Hepatocyte (in vitro differentiated cells): ENCODE results near the gene KRTAP17-1. TPM values are rescaled to one million over a fixed set of nuclear protein-coding genes. Genes with fewer than 3 reads are reported as not detected.

ENCODE experiments used
- DNase-seq: peaks from one replicate; pipeline ENCODE4 v3.0.0-alpha.2; 2016; ENCODE audit warnings: low spot score
- H2AFZ ChIP-seq: fragments of 200-600 bp; sonication (generic); 2 replicates; pipeline ENCODE4 v1.6.0; 2016; ENCODE audit warnings: antibody characterized with exemption, mild to moderate bottlenecking
- H3K27ac ChIP-seq: fragments of 200-600 bp; sonication (generic); 2 replicates; pipeline ENCODE4 v1.5.1; 2016; ENCODE audit warnings: mild to moderate bottlenecking
- H3K27me3 ChIP-seq: fragments of 200-600 bp; sonication (generic); 2 replicates; pipeline ENCODE4 v1.6.1; 2016
- H3K36me3 ChIP-seq: fragments of 200-600 bp; sonication (generic); replicated peaks from 2 replicates; pipeline ENCODE4 v1.5.1; 2016; ENCODE audit warnings: low read depth; ENCODE audit not compliant: insufficient read depth
- H3K4me1 ChIP-seq: fragments of 200-600 bp; sonication (generic); 2 replicates; pipeline ENCODE4 v1.5.1; 2016; ENCODE audit warnings: mild to moderate bottlenecking, moderate library complexity; ENCODE audit not compliant: insufficient read depth
- H3K4me2 ChIP-seq: fragments of 200-600 bp; sonication (generic); 2 replicates; pipeline ENCODE4 v1.6.0; 2016
- H3K4me3 ChIP-seq: fragments of 200-600 bp; sonication (generic); 2 replicates; pipeline ENCODE4 v1.5.1; 2016; ENCODE audit warnings: mild to moderate bottlenecking
- H3K79me2 ChIP-seq: fragments of 200-600 bp; sonication (generic); 2 replicates; pipeline ENCODE4 v1.6.0; 2017; ENCODE audit warnings: mild to moderate bottlenecking
- H3K9me2 ChIP-seq: fragments of 200-600 bp; sonication (generic); replicated peaks from 2 replicates; pipeline ENCODE4 v1.6.0; 2017; ENCODE audit warnings: mild to moderate bottlenecking; ENCODE audit not compliant: insufficient read depth
- H3K9me3 ChIP-seq: fragments of 200-600 bp; sonication (generic); 2 replicates; pipeline ENCODE4 v1.5.1; 2016; ENCODE audit warnings: low read depth, mild to moderate bottlenecking
- H4K20me1 ChIP-seq: fragments of 200-600 bp; sonication (generic); 2 replicates; pipeline ENCODE4 v1.6.0; 2016; ENCODE audit warnings: mild to moderate bottlenecking; ENCODE audit not compliant: insufficient read depth, poor library complexity, severe bottlenecking
- CTCF ChIP-seq: fragments of 200-600 bp; sonication (generic); IDR thresholded peaks from 2 replicates; pipeline ENCODE4 v1.5.1; 2016; ENCODE audit warnings: antibody characterized with exemption, mild to moderate bottlenecking; ENCODE audit not compliant: poor library complexity
- EZH2 ChIP-seq: fragments of 200-600 bp; sonication (generic); IDR thresholded peaks from 2 replicates; pipeline ENCODE4 v1.6.1; 2016; ENCODE audit warnings: antibody characterized with exemption, mild to moderate bottlenecking, borderline replicate concordance
- EZH2phosphoT487 ChIP-seq: fragments of 200-600 bp; sonication (generic); IDR thresholded peaks from one replicate; pipeline ENCODE4 v1.6.1; 2018; ENCODE audit warnings: antibody characterized with exemption, mild to moderate bottlenecking, low read depth, moderate library complexity; ENCODE audit not compliant: unreplicated experiment, severe bottlenecking
- WGBS: methylation state at CpG from one replicate; pipeline ENCODE4 v1.1.6; 2016; ENCODE audit warnings: low lambda C conversion rate; ENCODE audit errors: missing lambda C conversion rate; 5-methylcytosine and 5-hydroxymethylcytosine counted together
- polyA plus RNA-seq: library from polyadenylated mRNA; unstranded; fragments of >200 nt; fragmentation: Nextera tagmentation; extraction: Ambion mirVana; gene quantifications from 2 replicates; pipeline ENCODE4 v1.2.1, GENCODE V29; 2016
- total RNA-seq: library from RNA; depleted of rRNA; stranded (reverse); fragments of >200 nt; gene quantifications from 2 replicates; pipeline ENCODE4 v1.2.3, GENCODE V29; 2014

Gene KRTAP17-1
- total and polyA plus RNA-seq, 2 experiments from 2014 or later, result 0.33 TPM; not detected in 1

- Histone ChIP-seq H3K79me2 (no peaks in the 10 kb centered on the region), H3K27ac (no peak overlapping the region), H3K4me1 (no peaks in the 10 kb centered on the region), H3K9me3 (no peaks in the 10 kb centered on the region), H4K20me1 (no peaks in the 10 kb centered on the region), H3K4me2 (no peak overlapping the region), H2AFZ (no peak overlapping the region), H3K36me3 (no peaks in the 10 kb centered on the region), H3K4me3 (no peak overlapping the region), H3K9me2 (no peaks in the 10 kb centered on the region), H3K27me3 (no peaks in the 10 kb centered on the region)
- peak; percentile 4 for DNase-seq
- 84% methylated on average over 3 of the region's 3 CpGs for WGBS
- TF ChIP-seq EZH2 (no peak), EZH2phosphoT487 (no peak), CTCF (no peak)
Observed at GRCh38 chr17:41287050-41287449, 28.5 kb downstream of the KRTAP17-1 start.

- DNase-seq, result peak; percentile 0
- H3K4me1 ChIP-seq, result no peaks in the 10 kb centered on the region
- no peaks in the 10 kb centered on the region for H3K9me2 ChIP-seq
- no peak overlapping the region for H3K4me2 ChIP-seq
- TF ChIP-seq EZH2 (no peak), CTCF (no peak), EZH2phosphoT487 (no peak)
- no peaks in the 10 kb centered on the region for H3K79me2 ChIP-seq
- no peaks in the 10 kb centered on the region for H4K20me1 ChIP-seq
- no peak overlapping the region for H3K4me3 ChIP-seq
- WGBS, result 57% methylated on average over 2 of the region's 2 CpGs
- no peaks in the 10 kb centered on the region for H3K9me3 ChIP-seq
- H3K36me3 ChIP-seq, result no peaks in the 10 kb centered on the region
- no peaks in the 10 kb centered on the region for H3K27me3 ChIP-seq
- H2AFZ ChIP-seq, result no peak overlapping the region
- no peak overlapping the region for H3K27ac ChIP-seq
Observed at GRCh38 chr17:41284546-41284945, 31.0 kb downstream of the KRTAP17-1 start.

GRCh38 chr17:41284043-41284442, 31.5 kb downstream of the KRTAP17-1 start:
- H3K36me3 ChIP-seq, result no peaks in the 10 kb centered on the region
- no peak overlapping the region for H3K4me3 ChIP-seq
- H4K20me1 ChIP-seq, result no peaks in the 10 kb centered on the region
- H3K9me2 ChIP-seq, result no peaks in the 10 kb centered on the region
- no peak overlapping the region for H3K27ac ChIP-seq
- H3K79me2 ChIP-seq, result no peaks in the 10 kb centered on the region
- no peak overlapping the region for H2AFZ ChIP-seq
- no peaks in the 10 kb centered on the region for H3K27me3 ChIP-seq
- TF ChIP-seq EZH2 (no peak), CTCF (no peak), EZH2phosphoT487 (no peak)
- WGBS, result 36% methylated on average over 3 of the region's 3 CpGs
- H3K4me1 ChIP-seq, result no peaks in the 10 kb centered on the region
- H3K4me2 ChIP-seq, result no peak overlapping the region
- peak; percentile 1 for DNase-seq
- no peaks in the 10 kb centered on the region for H3K9me3 ChIP-seq
